OCI-M1 (cell line): ENCODE measurements around the gene RBFOX2.
A peak's percentile ranks its signal among the peaks of the same experiment; 100 is the strongest.

Experiments used
- DNase-seq: peaks from one replicate; lab custom pipeline; 2025; lab: John Stamatoyannopoulos, UW

The RBFOX2 gene

DNA sequence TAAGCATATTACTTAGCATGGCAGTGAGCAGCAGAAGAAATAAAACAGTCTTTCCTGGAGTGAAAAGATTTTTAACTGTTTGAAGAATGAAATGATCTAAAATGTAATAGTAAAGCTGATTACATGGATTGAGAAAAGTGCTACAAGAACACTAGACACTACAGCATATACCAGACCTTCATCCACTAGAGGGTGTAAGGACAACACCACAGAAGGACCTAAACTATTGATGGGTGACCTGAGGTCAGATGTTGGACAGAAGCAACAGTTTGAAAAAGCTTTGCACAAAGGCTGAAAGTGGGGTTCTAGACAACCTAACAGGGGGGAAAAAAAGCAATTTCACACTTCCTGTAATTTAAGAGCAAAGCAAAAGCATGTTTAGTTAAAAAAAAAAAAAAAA is 97.7 kb downstream of the RBFOX2 start:
- DNase-seq: peak; percentile 76

DNA sequence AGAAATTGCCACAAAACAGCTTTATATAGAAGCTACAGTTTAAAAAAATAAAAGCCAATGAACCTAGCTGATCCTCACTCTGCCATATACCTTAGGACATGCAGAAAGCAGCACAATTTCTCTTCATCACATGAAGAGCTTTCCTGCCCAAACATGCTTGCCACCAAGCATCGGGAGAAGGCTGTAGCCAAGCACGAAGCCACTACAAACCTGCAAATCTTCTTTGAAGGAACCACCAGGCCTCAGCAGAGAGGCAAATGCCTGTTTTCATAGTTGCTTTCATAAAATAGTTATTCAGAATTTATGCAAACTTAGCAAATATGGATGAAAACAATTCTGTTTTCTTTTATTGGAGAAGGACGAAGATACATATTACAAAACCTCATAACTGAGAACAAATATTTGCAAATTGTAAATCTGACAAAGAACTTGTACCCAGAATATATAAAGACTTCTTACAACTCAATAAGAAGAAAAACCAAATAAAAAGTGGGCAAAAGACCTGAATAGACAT is 100.3 kb downstream of the RBFOX2 start:
- DNase-seq: no peak

DNA sequence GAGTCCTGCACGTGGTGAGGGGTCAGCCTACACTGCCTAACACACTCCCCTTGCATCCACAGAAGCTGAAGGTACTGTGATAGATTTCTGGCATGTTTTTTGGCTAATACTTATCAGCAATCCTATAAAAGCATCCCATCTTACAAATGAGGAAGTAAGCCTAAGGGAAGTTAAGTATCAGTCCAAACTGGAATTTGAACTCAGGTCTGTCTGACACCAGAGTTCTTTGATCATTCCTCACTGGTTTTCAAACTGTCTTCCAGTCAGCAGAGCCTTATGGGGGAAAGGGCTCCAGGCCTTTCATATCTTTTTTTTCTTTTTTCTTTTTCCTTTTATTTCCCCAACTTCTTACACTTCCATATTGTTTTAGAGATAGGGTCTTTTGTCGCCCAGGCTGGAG is 105.6 kb downstream of the RBFOX2 start:
- no peak for DNase-seq

DNA sequence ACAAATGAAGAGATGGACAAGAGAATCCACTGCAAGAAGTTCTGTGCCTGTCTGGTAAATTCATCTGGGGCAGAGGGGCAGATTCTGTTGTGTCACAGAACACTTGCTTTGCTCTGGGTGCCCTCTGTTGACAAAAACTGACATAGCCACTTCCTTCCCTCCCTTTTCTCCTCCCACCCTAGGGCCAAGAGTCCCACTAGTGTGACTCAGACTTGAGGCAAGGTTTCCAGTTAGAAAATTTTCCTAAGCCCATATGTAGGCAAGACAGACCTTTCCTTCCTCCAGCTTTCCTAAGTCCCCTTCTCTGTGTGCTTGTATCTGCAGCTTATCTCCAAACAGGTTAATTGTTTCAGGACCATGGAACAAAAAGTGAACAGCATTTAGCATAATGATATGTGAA is 106.8 kb downstream of the RBFOX2 start:
- DNase-seq: peak; percentile 86

DNA sequence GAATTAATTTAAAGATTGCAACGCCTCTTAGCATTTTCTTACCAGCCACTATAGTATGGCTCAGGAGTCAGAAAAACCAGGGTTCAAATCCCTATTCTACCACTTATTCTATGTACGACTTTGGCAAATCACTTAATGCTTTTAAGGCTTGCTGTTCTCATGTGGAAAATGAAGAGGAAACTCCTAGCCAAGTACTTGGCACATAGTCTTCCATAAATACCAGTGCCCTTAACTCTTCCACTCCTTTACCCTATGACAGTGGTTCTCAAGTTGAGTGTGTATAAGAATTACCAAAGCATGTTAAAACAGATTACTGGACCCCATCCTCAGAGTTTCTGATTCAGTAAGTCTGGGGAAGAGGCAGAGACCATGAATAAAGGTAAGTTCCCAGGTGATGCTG is 107.6 kb downstream of the RBFOX2 start:
- no peak for DNase-seq

DNA sequence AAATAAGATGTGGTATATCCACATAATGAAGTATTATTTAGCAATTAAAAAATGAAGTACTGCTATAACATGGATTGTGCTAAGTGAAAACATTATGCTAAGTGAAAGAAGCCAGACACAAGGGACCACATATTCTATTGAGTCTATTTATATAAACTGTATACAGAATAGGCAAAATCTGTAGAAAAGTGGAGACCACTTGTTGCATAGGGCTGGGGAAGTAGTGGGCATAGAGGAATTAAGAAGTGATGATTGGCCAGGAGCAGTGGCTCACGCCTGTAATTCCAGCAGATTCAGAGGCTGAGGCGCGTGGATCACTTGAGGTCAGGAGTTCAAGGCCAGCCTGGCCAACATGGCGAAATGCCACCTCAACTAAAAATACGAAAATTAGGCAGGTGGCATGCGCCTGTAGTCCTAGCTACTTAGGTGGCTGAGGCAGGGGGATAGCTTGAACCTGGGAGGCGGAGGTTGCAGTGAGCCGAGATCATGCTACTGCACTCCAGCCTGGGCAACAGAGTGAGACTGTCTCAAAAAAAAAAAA is 109.6 kb downstream of the RBFOX2 start:
- DNase-seq: no peak

DNA sequence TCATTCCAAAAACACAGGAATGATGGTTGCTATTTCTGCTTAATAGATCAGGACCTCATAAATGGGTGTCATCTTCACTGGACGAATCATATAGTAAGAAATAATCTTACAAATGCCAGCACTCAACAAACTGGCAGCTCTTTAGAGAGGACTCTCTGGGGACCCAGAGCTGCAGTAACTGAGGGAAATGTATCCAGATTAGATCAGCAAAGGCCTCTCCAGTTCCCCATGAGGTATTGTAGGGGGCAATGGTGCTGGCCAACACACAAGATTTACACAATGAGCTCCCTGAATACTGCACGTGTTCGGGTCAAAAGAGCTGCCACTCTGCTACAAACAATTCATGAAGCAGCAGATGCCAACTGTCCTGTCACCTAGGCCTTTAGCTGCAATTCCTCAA is 110.2 kb downstream of the RBFOX2 start:
- DNase-seq: no peak

DNA sequence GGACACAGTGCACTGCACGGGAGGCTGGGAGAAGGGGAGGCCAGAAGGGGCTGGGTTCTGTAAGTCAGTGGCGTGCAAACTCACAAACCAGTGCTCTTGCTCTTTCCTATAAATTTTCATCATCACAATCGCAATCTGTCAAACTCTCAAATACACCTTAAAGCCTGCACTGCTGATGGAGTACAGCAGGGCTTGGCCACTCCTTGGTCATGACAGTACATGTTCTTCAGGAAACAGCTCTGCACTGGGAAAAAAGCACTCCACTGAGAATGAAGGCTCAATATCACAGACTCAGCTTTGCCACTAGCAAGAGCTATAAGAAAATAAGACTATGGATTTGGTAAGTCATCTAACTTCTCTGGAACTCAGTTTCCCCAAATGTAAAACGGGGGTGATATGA is 111.0 kb downstream of the RBFOX2 start:
- DNase-seq: no peak

DNA sequence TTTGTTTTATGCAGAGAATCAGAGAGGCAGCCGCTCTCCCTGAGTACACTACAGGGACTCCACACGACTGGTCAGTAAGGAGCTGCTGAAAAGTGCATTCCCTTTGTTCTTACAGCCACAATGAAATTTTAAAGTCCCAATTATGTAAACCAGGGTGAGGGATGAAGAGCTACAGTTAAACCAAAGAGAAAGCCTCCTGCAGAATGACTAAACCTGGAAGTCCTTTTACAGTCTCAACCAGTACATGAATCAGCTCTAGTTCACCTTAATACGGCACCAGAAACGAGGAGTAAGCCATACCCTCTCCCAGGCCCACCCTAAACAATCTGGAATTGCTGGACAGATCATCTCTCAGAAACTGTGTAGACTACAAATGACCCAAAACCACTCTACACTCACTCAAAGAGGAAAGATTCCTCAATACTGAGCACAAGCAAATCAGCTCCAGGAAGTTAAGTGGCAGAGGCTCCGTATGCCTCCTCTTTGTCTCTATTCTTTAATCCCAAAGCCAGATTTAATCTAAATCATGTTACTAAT is 113.1 kb downstream of the RBFOX2 start:
- no peak for DNase-seq

DNA sequence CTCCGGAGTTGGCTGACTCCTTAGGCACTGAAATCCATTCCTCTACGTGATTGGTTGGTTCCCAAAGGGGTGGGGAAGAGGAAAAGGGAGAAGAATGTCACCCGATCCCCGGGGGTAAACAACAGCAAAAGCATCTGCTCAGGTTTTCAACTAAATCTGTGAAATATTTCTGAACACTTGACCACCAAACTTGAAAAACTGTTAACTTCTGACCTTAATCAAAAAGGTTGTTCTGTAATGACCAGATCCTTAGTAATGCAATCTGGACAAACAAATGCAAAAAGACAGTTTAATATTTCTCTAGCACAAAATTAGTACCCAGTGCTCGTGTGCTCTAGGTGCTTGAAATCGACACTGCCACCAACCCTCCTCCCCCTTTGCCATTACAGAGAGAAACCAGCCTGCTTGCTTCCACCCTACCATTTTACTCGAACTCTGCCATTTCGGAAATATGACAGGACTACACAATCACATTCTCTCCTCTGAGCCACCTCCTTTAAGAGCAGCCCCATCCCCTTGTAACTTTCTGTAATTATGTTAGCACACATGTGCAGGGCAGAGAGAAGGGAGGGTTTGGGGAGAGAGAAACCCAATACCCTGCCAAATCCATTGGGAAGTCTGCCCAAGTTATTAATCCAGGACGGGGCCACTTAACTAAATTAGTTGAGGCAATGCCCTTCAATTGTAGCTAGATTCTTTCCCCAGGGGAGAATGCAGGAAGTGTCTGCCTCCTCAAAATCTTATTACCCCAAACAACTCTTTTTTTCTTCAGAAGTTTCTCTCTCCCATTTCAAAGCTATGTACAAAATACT is 113.8 kb downstream of the RBFOX2 start:
- peak; percentile 89 for DNase-seq

DNA sequence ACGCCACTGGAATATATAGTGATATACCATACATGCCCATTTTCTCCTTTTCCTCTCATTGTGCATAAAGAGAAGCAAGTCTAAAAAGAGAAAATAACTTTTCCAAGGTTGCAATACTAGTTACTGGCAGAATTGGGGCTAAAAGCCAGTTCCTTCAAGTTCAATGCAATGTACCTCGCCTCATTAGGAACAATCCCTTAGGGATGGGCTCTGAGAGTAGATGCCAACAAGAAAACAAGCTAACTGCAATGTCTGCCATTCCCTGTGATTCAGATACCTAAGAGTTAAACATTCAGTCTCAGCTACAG is 114.3 kb downstream of the RBFOX2 start:
- no peak for DNase-seq

DNA sequence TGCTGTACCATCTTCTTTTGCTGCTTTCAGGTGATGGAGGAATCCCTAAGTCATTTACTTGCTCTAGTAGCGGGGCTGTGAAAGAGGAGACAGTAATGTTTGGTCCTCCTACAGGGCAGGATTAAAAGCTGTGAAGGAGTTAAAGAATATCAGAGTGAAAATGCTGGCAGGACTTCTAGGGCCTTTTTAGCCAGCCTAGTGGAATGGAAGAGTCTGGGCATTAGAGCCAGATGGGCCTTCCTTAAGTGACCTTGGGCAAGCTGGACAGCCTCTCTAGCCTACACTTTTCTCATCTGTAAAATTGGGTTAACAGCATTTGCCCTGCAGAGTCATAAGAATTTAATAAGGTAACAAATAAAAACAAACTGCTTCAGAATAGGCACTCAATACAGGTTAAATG is 114.7 kb downstream of the RBFOX2 start:
- DNase-seq: no peak

DNA sequence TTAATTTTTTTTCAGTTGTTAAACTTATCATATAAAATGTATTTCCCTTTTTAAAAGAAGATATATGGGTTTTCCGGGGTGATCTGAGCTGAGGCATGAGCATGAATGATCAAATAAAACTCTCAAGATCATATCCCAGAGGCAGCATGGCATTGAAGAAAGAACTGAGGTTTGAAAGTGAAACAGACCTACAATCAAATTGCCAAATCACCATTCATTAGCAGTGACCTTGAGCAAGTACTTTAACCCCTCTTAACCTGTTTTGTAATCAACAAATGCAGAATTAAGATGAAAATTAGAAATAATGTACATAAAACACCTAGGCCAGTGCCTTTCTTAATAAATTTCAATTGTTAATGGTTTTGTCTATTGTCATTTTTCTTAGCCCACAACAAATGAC is 116.0 kb downstream of the RBFOX2 start:
- peak; percentile 49 for DNase-seq

DNA sequence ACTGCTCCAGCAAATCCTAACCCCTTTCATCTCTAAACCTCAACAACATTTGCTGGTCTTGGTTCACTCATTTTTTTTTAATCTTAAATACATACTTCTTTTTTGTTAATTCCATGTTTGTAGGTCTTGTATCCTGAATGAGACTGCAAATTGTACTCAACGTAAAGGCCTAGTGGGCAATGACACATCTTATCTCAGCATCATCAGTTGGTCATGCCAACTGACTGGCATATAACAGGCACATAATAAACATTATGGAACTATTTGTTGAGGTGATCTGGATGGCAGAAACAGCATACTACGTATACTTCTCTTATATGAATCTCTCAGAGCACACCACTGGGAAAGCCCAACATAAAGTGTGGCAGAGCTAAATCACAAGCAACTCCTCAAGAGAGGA is 116.7 kb downstream of the RBFOX2 start:
- DNase-seq: no peak

DNA sequence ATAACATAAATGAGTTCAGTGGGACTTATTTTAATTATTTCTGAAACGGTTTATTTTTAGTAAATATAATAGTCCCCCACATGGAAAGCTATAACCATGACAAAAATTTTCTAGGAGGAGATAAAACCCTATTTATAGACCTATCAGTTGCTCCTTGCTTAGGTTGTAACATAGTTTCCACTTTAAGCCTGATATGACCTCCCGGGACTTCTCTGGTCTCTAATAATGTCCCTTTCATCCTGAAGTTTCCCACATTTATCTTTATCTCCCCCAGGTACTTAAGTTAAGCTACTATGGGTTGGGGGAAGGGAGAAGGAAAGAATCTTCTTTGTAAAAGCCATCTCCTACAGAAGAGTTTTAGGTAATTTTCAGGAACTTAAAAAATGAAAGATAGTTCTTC is 117.7 kb downstream of the RBFOX2 start:
- DNase-seq: no peak

DNA sequence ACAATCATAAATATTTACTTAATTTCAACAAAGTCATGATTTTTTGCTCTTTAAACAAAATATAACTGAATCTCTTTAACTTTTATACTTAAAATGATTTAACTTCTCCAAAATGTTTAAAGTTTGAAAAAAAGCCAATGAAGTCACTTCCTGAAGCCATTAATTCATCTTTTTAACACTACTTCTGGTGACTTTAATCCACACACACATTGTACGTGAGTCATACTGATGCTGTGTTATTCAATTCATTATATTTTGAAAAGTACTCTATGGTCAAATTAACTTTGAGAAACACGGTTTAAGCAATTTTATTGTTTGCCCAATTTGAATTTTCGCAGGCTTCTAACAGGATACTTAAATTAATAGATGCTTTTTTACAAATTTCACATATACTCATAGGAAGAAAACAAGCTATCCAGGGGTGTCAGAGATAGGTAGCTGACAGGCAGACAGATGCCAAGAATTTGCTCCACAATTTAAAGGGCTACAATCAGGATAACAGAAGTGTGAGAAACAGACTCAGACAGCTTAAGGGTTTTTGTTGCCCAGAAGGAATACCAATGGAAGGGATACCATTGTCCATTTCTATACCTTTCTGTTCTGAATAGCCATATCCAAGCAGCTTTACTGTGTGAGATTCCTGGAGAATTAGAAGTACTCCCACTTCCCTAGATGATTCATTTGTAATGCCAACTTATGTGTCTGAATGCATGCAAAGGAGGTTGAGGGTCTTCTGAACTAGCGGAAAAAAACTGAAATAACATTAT is 118.4 kb downstream of the RBFOX2 start:
- DNase-seq: no peak

DNA sequence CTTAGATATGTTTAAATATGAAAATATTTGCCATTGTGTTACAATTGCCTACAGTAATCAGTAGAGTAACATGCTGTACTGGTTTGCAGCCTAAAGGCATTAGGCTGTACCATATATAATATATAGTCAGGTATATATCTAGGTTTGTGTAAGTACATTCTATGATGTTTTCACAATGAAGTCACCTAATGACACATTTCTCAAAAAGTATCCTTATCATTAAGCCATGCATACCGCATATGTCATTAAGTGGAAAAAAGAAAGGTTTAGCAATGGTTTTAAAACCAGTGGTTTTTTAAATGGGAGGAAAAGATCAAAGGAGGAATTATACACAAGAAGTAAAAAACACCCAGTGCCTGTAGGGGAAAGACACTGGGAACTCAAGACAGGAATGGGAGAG is 122.7 kb downstream of the RBFOX2 start:
- no peak for DNase-seq

DNA sequence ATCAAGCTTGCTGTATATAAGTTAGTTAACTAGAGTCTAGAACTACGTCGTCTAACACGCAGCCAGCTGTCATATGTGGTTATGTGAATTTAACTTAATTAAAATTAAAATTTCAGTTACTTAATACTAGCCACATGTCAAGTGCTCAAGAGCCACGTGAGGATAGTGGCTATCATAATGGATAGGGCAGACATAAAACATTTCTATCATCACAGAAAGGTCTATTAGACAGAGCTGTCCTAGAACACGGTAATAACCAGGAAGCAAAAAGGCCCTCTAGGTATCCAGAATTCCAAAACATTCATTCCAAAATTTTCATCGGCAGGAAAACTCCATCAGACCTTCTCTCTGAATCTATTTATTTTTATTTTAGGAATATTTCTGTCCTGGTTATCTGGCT is 123.9 kb downstream of the RBFOX2 start:
- DNase-seq: no peak

DNA sequence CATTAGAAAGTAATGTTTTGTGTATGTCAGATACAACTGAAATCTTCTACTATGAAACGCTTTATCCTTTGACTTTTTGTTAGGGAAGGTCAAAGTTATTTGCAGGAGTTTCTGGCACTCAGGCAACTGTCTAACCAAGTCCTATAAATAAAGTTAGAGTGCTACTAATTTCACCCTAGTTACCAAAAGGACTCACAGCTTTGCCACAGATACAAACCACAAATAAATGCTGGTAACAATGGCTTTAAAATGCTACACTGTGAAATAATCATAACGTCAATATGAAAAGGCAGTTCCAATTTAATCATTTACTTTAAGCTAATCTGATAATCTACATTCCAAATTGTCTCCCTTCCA is 124.3 kb downstream of the RBFOX2 start:
- DNase-seq: no peak

DNA sequence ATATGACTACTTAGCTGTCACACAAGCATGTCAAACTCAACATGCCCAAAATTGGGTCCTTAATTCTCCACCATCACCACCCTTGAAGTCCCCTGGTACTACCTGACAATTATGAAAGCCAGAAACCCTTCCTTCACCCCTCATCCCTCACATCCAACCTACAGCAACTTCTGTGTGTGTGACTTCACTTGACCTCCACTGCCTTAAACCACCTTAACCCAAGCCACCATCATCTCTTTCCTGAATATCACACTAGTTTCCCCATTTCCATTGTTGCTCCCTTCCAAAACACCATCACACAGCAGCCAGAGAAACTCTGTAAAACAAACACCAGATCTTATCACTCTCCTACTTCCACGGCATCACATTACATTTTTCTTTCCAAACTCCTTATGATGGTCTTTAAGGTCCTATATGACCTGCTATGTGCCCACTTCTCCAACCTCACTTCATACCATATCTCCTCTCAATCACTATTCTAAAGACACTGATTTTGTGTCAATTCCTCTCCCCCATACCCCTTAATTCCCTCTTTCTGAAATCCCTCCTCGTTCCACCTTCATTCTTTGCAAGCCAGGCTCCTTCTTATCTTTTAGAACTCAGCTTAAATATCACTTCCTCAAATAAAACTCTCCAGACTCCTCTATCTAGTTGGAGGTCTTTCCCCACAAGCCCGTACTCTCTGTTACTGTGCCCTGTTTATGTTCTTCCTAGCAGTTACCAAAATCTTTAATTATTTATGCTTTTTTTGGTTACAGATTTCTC is 124.9 kb downstream of the RBFOX2 start:
- DNase-seq: peak; percentile 44

DNA sequence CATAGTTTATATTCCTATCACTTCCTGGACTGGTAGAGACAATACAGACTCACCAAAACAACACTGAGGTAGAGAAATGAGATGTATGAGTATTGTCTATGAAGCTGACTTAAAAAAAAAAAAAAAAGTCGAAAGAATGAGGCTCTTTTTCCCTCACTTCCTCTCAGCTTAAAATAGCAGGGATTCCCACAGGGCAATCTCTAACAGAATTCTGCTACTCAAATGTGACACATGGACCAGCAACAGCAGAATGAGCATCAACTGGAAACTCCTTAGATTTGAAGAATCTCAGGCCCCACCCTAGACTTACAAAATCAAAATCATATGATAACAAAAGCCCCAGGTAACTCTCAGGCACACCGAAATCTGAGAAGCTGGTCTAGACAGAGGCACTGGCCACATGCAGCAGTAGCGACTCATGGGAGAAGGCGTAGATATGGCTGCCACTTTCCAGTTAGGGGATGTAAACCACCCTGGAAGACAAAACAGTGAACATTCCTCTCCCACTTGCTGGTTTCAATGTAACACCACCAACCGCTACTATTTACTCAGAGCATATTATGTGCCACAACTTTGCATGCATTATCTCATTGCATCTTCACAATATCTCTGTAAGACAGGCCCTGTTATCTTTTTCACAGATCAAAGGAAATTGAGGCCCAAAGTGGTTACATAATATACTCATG is 128.0 kb downstream of the RBFOX2 start:
- DNase-seq: no peak

DNA sequence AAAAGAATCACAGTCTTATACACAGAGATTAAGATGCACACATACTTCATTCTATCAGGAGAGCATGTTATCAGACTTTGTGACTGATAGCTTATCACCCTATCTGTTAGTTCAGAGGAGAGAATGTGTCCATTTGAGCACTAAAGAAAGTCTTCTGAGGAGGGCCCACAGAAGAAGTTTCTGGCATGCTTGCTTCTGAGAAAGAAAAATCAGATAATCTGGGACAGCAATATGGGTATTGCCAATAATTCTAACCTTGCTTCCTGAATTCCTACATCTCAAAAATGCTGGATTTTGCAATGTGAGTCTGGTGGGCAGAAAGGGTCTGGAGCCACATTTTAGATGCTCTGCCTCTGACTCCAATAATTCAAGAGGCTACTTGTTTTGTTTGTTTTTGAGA is 128.9 kb downstream of the RBFOX2 start:
- DNase-seq: no peak
